Effector memory CD8-positive, alpha-beta T cell (primary cell): ENCODE results near the gene TRIM33.

Source experiments
- ATAC-seq: fragments of 150-1000 bp; cut with Tn5 transposase; replicated peaks from 2 replicates; pipeline ENCODE4 v1.10.0; 2021; ENCODE audit warnings: mild to moderate bottlenecking, moderate library complexity
- DNase-seq, 3 experiments: peaks; one replicate each; pipeline ENCODE4 v3.0.0; 2021
- H3K27ac Mint-ChIP-seq, 2 donors: one replicate each; pipeline ENCODE4 v1.8.0; 2022; ENCODE audit warnings: mild to moderate bottlenecking in 2 of 2, mixed read lengths in 2 of 2, moderate library complexity in 2 of 2
- H3K27me3 Mint-ChIP-seq, 2 donors: one replicate each; pipeline ENCODE4 v1.8.0; 2022; ENCODE audit warnings: mixed read lengths in 2 of 2
- H3K36me3 Mint-ChIP-seq: one replicate; pipeline ENCODE4 v1.8.0; 2022; ENCODE audit warnings: mild to moderate bottlenecking, moderate library complexity, mixed read lengths; ENCODE audit not compliant: insufficient read depth
- H3K4me1 Mint-ChIP-seq, 2 donors: one replicate each; pipeline ENCODE4 v1.8.0; 2022; ENCODE audit warnings: low read depth in 2 of 2, mixed read lengths in 2 of 2
- H3K4me3 Mint-ChIP-seq, 2 donors: one replicate each; pipeline ENCODE4 v1.8.0; 2022; ENCODE audit warnings: mild to moderate bottlenecking in 2 of 2, mixed read lengths in 2 of 2, moderate library complexity in 2 of 2
- H3K9me3 Mint-ChIP-seq, 2 donors: one replicate each; pipeline ENCODE4 v1.8.0; 2022; ENCODE audit warnings: mixed read lengths in 2 of 2

Gene TRIM33

DNA sequence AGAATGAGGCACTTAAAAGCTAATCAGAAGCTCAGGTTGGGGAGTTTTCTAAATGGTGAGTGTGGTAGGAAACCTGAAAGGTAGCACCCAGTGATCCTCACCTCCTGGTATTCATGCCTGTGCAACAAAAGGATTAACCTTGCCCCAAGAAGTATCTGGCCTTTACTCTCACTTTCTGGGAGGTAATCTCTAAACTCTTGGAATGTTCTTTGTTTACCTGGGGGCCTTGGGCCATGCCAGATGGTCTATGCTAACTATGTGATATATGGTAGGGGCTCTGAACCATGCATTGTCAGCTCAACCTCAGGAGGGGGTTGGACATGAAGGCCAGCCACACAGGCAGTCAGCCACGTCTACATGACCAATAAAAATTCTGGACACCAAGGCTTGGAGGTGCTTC is 24.4 kb upstream of the TRIM33 start:
- ATAC-seq (no peak), DNase-seq (no peak)
- no peak overlapping the region for H3K27ac Mint-ChIP-seq
- no peaks in the 10 kb centered on the region for H3K36me3 Mint-ChIP-seq
- no peak overlapping the region for H3K4me3 Mint-ChIP-seq
- H3K4me1 Mint-ChIP-seq: no peaks in the 10 kb centered on the region
- H3K9me3 Mint-ChIP-seq: no peaks in the 10 kb centered on the region
- peaks cover 0 to 5% of the 10 kb centered on the region in 2 donors for H3K27me3 Mint-ChIP-seq

DNA sequence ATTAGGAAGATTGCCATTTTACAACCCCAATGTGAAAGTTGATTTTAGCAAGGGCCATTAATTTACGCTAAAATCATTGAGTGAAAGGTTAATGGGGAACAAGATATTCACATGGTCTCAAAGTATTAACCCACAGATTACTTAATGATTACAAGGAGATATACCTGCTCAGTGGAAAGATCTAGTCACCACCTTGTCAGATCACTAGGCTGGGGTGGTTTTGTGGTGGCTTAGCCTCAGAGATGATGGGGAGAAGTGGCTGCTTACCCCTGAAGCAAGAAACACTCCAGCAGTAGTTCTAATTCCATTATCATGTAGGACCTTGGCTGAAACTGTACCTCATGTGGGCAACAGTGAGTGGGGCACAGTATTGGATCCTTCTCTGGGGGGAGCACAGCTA is 20.1 kb upstream of the TRIM33 start:
- ATAC-seq (no peak), DNase-seq (no peak)
- no peak overlapping the region for H3K27ac Mint-ChIP-seq
- H3K36me3 Mint-ChIP-seq: no peaks in the 10 kb centered on the region
- H3K27me3 Mint-ChIP-seq: peaks cover 0 to under 1% of the 10 kb centered on the region in 2 donors
- no peaks in the 10 kb centered on the region for H3K4me1 Mint-ChIP-seq
- no peak overlapping the region for H3K4me3 Mint-ChIP-seq
- H3K9me3 Mint-ChIP-seq: no peaks in the 10 kb centered on the region

DNA sequence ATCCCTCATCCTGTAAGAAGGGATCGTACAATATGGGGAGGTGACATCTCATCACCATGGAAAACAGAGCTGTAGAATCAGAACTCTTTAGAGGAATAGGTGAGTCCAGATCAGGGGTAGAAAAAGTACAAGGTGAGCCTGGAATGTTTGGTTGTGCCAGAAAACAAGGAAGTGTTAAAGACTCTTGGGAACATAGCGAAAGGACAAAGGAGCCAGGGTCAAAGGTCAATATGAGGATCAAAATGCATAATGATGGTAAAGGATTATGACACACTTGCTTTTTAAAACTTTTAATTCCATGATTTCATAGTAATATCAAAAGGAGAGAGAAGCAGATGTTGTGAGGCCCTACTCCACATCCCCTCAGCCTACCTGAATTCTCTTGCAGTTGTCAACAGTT is 19.2 kb upstream of the TRIM33 start:
- ATAC-seq (no peak), DNase-seq (no peak)
- Mint-ChIP-seq H3K36me3 (no peaks in the 10 kb centered on the region), H3K4me1 (no peaks in the 10 kb centered on the region), H3K27ac (no peak overlapping the region), H3K9me3 (no peaks in the 10 kb centered on the region), H3K4me3 (no peak overlapping the region), H3K27me3 (no peaks in the 10 kb centered on the region)

DNA sequence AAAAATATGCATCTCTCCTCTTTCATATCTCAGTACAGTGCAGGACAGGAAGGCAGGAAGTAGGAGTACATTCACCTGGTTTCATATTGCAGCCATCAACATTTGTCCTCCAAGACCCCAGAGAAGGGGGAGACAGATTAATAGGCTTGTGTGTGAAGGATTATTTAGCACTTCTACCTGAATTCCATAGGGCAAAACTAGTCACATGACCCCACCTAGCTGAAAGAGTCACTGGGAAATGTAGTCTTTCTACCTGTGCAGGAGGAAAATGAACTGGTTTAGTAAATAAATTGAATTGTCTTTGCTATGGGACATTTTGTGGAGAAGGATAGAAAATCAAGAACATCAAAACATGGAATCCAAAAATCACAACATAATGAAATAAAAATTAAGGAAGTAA is 13.9 kb upstream of the TRIM33 start:
- Mint-ChIP-seq H3K27ac (no peak overlapping the region), H3K9me3 (no peaks in the 10 kb centered on the region), H3K36me3 (no peaks in the 10 kb centered on the region), H3K27me3 (peaks cover 9 to 14% of the 10 kb centered on the region in 2 donors), H3K4me1 (no peaks in the 10 kb centered on the region), H3K4me3 (no peak overlapping the region)
- ATAC-seq: no peak
- no peak for DNase-seq

DNA sequence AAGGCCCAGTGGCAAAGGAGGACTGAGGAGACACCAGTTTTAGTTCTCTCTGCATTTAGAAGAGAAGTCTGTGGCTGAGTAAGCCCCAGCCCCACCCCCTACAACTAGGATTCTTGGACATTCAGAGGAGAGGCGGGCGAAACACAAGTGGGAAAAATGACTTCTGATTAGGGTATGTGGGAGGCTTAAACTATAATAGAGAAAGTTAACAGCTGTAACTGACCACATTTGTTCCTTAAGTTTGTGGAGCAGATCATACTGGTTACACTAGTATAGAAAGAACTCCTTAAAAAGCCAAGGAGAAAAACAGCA is 11.2 kb upstream of the TRIM33 start:
- Mint-ChIP-seq H3K27ac (no peak overlapping the region), H3K4me3 (no peak overlapping the region), H3K27me3 (peaks cover 21 to 33% of the 10 kb centered on the region in 2 donors), H3K9me3 (no peaks in the 10 kb centered on the region), H3K36me3 (no peaks in the 10 kb centered on the region), H3K4me1 (no peaks in the 10 kb centered on the region)
- ATAC-seq (no peak), DNase-seq (no peak)

DNA sequence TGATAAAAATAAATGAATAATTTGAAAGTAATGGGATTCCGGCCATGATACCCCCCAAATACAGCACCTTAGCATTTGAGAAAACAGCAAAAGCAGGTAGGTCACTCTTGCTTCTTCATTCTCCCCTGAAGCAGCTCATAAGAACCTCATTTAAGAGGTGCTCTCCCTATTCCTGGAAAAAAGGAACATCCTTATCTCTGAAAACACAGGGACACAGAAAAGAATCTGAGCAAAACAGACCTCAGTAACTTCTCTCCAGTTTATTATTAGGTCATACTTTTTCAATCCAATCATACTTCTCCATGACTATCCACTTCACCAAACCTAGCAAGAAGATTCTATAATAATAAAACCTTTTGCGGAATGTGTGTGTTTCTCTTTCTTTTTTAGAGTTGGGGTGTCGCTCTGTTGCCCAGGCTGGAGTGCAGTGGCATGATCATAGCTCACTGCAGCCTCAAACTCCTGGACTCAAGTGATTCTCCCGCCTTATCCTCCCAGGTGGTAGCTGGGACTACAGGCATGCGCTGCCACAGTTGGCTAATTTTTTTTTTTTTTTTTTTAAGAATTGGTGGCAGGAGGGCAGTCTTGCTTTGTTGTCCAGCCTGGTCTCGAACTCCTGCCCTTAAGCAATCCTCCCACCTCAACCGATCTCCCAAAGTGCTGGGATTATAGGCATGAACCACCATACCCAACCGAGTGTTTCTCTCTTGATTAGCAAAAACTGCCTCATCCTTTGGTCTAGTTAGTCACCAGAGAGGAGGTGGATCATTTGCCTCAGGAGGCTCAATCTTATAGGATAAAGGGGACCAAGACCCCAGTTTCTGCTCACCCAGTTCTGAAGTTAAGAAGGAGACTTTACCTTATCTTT is 10.6 kb upstream of the TRIM33 start:
- Mint-ChIP-seq H3K27me3 (peaks cover 21 to 33% of the 10 kb centered on the region in 2 donors), H3K9me3 (no peaks in the 10 kb centered on the region), H3K27ac (no peak overlapping the region), H3K4me1 (no peaks in the 10 kb centered on the region), H3K36me3 (peaks cover 2% of the 10 kb centered on the region), H3K4me3 (no peak overlapping the region)
- DNase-seq: no peak
- ATAC-seq: no peak

DNA sequence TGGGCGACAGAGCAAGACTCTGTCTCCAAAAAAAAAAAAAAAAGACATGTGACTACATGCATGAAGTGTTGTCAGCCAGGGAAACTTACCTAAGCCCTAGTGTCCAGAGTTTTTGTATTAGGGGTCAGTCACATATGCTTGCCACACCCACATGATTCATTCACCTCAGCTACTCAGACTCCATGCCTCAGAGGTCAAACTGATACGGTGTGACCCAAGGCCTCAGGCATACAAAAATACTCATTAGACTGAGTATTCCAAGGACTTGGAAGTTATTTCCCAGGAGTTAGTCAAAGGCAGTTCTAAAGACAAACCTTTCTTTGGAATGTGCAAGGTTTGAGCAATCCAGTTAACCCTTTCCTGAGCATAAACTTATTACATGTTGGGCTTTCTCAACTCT is 6.3 kb upstream of the TRIM33 start:
- H3K4me1 Mint-ChIP-seq: peaks cover 0 to 7% of the 10 kb centered on the region in 2 donors
- H3K4me3 Mint-ChIP-seq: no peak overlapping the region
- no peaks in the 10 kb centered on the region for H3K9me3 Mint-ChIP-seq
- no peak overlapping the region for H3K27ac Mint-ChIP-seq
- H3K27me3 Mint-ChIP-seq: peaks cover 21 to 30% of the 10 kb centered on the region in 2 donors
- ATAC-seq: no peak
- no peak for DNase-seq
- peaks cover 3% of the 10 kb centered on the region for H3K36me3 Mint-ChIP-seq

DNA sequence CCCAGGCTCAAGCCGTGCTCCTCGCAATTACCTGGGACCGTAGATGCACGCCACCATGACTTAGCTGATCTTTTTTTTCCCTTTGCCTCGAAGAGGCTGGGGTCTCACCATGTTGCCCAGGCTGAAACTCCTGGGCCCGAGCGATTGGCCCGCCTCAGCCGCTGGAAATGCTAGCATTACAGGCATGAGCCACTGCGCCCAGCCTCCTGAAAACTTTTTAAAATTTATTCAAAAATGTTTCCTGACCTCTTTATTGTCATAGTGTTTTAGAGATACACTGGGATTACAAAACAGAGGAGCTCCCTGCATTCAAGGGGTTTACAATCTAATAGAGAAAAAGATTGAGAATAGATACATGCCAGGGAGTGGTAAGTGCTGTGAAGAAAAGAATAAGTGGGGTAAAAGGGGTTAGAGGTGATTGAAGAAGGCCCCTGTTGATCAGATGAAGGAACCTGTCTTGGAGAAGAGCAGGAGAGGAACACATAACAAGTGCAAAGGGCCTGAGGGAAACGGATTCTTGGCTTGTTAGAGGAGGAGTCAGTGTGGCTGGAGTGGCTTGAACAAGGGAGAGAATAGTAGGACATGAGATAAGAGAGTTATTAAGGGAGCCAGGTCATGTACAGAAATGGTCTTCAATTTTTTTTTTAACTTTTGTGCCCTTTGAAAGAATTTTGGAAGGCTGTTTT is 1.7 kb upstream of the TRIM33 start:
- H3K36me3 Mint-ChIP-seq: peaks cover 20% of the 10 kb centered on the region
- no peaks in the 10 kb centered on the region for H3K9me3 Mint-ChIP-seq
- H3K4me3 Mint-ChIP-seq: peak overlapping the region; percentile 83 to 99
- no peak for DNase-seq
- ATAC-seq: no peak
- peak overlapping the region; percentile 100 for H3K27ac Mint-ChIP-seq
- peaks cover 27 to 41% of the 10 kb centered on the region in 2 donors for H3K4me1 Mint-ChIP-seq
- no peaks in the 10 kb centered on the region for H3K27me3 Mint-ChIP-seq

DNA sequence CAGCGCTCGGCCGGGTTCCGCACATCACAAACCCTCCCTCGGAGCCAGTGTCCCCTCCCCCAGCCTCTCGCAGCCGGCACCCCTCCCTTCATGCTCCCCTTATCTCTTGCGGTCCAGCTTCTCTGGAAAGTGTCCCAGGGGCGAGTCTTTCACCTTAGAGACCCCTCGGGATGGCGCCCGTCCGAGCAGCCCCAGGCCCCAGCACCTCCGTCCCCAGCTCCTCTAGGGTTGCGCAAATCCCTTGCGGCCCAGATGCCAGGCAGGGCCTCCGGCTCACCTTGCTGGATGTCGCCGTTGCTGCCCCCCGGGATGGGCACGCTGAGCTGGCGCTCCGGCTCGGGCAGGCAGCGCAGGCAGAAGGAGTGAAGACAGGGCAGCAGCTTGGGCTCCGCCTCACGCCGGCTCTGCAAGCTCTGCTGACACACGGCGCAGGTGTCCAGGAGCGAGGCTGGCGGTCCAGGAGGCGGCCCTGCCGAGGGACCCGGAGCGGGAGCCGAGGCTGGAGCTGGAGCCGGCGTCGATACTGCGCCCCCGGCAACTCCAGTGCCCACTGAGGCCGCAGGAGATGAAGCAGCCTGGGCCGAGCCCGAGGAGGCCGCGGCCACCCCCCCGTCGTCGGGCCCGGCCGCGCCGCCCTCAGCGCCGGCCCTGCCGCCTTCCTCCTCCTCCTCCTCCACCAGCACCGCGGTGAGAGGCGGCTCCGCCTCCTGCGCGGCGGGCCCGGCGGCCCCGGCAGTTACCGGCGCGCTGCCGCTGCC is 550 bp downstream of the TRIM33 start:
- Mint-ChIP-seq H3K4me1 (peaks cover 42 to 58% of the 10 kb centered on the region in 2 donors), H3K36me3 (peaks cover 26% of the 10 kb centered on the region), H3K27ac (peak overlapping the region; percentile 71 to 100), H3K27me3 (no peaks in the 10 kb centered on the region), H3K4me3 (peak overlapping the region; percentile 83 to 99), H3K9me3 (no peaks in the 10 kb centered on the region)
- DNase-seq (peak in 2 of 3 experiments; percentile 32 to 39), ATAC-seq (peak; percentile 54)

DNA sequence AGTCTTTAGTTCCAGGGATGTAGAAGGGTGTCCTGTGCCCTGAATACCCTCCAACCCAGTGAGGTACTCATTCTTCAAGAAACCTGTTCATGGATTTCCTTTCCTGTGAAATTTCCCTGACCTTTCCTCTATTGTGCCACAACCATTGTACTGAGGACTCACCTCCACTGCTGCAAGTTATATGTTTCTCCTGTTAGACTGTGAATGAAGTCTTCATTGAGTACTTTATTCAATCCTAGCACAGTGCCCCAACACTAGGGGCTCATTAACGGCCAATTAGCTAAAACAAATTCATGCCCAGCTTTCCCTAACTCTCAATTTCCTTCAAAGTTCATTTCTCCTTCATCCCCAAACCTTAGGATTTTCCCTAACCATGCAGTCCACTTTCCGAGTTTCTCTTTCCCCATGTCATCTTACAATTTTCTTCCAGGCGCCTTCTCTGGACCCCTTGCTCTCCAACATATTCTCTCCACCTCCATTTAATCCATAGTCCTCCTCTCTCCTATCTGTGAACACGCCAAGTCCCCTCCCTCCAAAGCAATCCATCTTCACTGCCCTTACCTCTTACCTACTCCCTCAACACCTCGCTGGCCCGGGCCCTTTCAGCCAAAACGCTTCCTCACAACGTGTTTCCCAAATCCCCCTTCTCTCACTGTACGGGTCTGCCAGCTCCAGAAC is 1.3 kb downstream of the TRIM33 start:
- H3K36me3 Mint-ChIP-seq: peaks cover 32% of the 10 kb centered on the region
- no peak for ATAC-seq
- peak overlapping the region; percentile 49 to 71 for H3K27ac Mint-ChIP-seq
- H3K4me3 Mint-ChIP-seq: peak overlapping the region; percentile 83 to 99
- H3K4me1 Mint-ChIP-seq: peaks cover 48 to 65% of the 10 kb centered on the region in 2 donors
- no peaks in the 10 kb centered on the region for H3K27me3 Mint-ChIP-seq
- no peaks in the 10 kb centered on the region for H3K9me3 Mint-ChIP-seq
- no peak for DNase-seq

DNA sequence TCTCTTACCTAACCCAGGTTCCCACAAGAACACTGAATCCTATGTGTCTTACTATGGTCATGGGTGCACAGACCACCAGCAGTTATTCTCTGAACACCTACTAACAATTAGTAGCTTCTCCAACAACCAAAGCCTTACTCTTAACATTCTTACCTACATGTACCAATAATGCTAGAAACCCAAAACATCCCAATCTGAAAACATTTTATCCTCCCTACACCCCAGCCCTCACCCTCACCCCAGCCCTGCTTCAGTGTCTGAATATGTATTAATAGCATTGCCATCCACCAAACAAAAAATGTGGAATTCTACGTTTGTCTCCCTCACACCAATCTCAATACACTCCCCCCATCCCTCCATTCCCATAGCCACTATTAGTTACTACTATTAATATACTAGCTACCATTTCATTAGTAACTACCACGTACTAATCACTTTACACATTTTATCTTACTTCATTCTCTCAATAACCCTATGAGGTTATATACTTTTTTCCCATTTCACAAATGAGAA is 2.6 kb downstream of the TRIM33 start:
- ATAC-seq: no peak
- Mint-ChIP-seq H3K4me1 (peaks cover 48 to 75% of the 10 kb centered on the region in 2 donors), H3K27me3 (no peaks in the 10 kb centered on the region), H3K27ac (peak overlapping the region; percentile 4 to 32), H3K9me3 (no peaks in the 10 kb centered on the region), H3K36me3 (peaks cover 32% of the 10 kb centered on the region), H3K4me3 (peak overlapping the region; percentile 83 to 99)
- no peak for DNase-seq

DNA sequence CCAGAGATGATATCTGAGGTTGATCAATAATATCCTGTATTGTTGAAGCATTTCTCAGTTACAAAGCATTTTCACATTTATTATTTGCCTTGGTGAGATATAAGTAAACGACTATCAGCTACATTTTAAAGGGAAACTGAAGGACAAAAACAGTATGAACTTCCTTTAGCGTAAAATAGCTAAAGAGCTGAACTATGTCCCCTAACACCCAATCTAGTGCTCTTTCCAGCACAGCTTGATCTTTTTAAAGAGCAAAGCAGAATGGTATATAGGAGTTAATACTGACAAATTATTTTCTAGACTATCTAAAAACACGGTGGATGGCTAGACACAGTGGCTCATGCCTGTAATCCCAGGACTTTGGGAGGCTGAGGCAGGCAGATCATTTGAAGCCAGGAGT is 3.5 kb downstream of the TRIM33 start:
- Mint-ChIP-seq H3K9me3 (no peaks in the 10 kb centered on the region), H3K27ac (peak overlapping the region in 1 of 2 donors; percentile 52), H3K4me3 (peak overlapping the region; percentile 83 to 99), H3K27me3 (no peaks in the 10 kb centered on the region), H3K36me3 (peaks cover 32% of the 10 kb centered on the region), H3K4me1 (peaks cover 49 to 70% of the 10 kb centered on the region in 2 donors)
- ATAC-seq (no peak), DNase-seq (no peak)

DNA sequence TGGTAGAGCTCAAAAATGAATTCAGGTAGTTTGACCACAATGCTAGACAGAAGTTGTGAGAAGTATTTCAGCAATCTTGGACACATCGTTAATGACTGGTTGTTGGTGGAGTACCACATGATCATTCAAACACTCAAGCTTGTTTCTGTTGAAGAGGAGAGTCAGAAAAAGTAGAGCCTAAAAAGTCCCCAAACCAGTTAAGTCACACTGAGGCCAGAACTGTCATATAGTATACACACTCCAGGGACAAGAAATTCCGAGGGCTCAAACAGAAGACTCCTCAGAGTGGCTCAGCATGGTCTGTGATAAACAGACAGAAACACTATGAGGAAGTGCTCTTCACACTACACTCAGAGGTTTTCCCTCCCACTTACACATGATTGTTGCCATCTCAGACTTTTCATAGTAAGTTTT is 5.8 kb downstream of the TRIM33 start:
- Mint-ChIP-seq H3K27ac (peak overlapping the region; percentile 68 to 78), H3K36me3 (peaks cover 20% of the 10 kb centered on the region)

More for the DNA sequence above, 5.8 kb downstream of the TRIM33 start:
- peaks cover 48 to 78% of the 10 kb centered on the region in 2 donors for H3K4me1 Mint-ChIP-seq
- ATAC-seq (peak; percentile 56), DNase-seq (no peak)
- H3K9me3 Mint-ChIP-seq: no peaks in the 10 kb centered on the region
- no peaks in the 10 kb centered on the region for H3K27me3 Mint-ChIP-seq
- peak overlapping the region in 1 of 2 donors; percentile 45 for H3K4me3 Mint-ChIP-seq
